PC-3 (cell line): ENCODE results near the gene EXOC4.

ENCODE experiments used
- CTCF ChIP-seq: fragments of 300-600 bp; sonication (generic); conservative IDR thresholded peaks from 2 replicates; pipeline ENCODE4 v1.5.1; 2017; ENCODE audit warnings: antibody characterized with exemption, low read depth, mild to moderate bottlenecking, low read length
- EZH2 ChIP-seq: fragments of 300-600 bp; sonication (generic); IDR thresholded peaks from one replicate; pipeline ENCODE4 v1.6.1; 2017; ENCODE audit warnings: antibody characterized with exemption, mild to moderate bottlenecking, low read length; ENCODE audit not compliant: unreplicated experiment
- EZH2phosphoT487 ChIP-seq: fragments of 300-600 bp; sonication (generic); IDR thresholded peaks from 2 replicates; pipeline ENCODE4 v1.6.1; 2018; ENCODE audit warnings: mild to moderate bottlenecking, antibody characterized with exemption, low read length, borderline replicate concordance

DNA sequence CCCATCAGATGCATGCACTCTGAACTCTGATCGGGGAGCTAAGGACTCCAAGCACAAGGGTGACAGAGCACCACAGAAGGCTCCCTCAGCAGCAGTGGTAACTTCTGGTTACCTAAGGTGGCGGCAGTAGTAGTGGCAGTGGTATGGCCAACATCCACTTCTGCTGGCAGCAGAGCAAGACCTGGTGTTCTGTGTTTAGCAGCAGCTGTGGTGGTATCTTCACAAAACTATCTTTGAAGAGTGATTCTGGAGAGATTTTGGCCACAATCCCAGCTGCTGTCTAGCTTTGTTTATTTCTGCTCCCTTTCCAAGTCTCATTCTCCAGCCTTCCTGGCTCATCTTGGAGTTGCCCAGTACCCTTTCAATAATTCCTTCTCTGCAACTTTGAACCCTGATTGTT, 771.9 kb downstream of the EXOC4 start:
- TF ChIP-seq EZH2phosphoT487 (no peak), CTCF (no peak), EZH2 (no peak)
